Body of pancreas (tissue), 4 donors: ENCODE results near the gene TNFAIP8L2.

Experiments used
- POLR2A ChIP-seq, 3 donors: fragments of 450-650 bp; IDR thresholded peaks; one replicate each; pipeline ENCODE4 v1.6.1; 2016; ENCODE audit warnings: antibody characterized with exemption in 3 of 3, mild to moderate bottlenecking in 2 of 3
- TF ChIP-seq, protein P1 (sequence below), 7 experiments: fragments of 450-650 bp in 4 of 7; fragments of 200-600 bp in 3 of 7; sonication (generic) in 3 of 7; IDR thresholded peaks; one replicate each; pipeline ENCODE4 v1.5.1; 2016 to 2019; ENCODE audit warnings: antibody characterized with exemption in 7 of 7

DNA sequence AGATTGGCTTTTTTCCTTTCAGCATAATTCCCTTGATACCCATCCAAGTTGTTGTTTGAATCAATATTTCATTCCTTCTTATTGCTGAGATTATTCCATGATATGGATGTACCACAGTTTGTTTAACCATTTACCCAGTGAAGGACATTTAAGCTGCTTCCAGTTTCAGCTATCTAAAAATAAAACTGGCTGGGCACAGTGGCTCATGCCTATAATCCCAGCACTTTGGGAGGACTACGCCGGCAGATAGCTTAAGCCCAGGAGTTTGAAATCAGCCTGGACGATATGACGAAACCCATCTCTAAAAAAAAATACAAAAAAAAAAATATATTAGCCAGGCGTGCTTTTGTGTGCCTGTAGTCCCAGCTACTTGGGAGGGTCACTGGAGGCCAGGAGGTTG is 42.6 kb upstream of the TNFAIP8L2 start:
- TF ChIP-seq, protein P1, sequence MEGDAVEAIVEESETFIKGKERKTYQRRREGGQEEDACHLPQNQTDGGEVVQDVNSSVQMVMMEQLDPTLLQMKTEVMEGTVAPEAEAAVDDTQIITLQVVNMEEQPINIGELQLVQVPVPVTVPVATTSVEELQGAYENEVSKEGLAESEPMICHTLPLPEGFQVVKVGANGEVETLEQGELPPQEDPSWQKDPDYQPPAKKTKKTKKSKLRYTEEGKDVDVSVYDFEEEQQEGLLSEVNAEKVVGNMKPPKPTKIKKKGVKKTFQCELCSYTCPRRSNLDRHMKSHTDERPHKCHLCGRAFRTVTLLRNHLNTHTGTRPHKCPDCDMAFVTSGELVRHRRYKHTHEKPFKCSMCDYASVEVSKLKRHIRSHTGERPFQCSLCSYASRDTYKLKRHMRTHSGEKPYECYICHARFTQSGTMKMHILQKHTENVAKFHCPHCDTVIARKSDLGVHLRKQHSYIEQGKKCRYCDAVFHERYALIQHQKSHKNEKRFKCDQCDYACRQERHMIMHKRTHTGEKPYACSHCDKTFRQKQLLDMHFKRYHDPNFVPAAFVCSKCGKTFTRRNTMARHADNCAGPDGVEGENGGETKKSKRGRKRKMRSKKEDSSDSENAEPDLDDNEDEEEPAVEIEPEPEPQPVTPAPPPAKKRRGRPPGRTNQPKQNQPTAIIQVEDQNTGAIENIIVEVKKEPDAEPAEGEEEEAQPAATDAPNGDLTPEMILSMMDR (IDR thresholded peaks at IDR 0.05), result no peak
- TF ChIP-seq POLR2A (IDR thresholded peaks at IDR 0.05), result no peak
